Measurements from ENCODE around the gene TRIM74. TPM values are rescaled to one million over a fixed set of nuclear protein-coding genes. Genes with fewer than 3 reads are reported as not detected.
"Not testable (repeated sequence)": the region's sequence is repeated elsewhere in the genome, so short reads cannot be mapped to it uniquely, and the experiment has no call there.

TRIM74 gene
- total RNA-seq (2014; rRNA removed; shearing (Covaris generic)): not detected in 2 replicates

DNA sequence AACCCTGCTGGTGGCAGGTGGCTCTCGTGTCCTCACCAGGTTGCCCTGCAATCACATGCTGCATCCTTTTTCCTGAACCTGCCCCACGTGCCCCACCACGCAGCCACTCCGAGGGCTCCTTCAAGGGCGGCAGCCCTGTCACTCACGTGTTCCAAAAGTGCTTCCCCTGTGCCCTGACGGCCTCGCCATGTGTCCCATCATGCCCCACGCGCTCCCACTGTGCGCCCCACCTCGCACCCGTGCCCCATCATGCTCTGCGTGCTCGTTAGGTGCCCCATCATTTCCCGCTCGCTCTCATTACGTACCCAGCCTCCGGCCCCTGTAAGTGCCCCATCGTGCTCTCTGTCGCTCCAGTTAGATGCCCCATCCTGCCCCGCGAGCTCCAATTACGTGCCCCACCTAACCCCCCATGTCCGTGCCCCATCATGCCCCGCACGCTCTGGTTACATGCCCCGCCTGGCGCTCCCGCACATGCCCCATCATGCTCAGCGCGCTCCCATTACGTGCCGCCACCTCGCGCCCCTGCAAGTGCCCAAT is at the start of gene TRIM74:
TSS of gene TRIM74 (minus strand) at position 487 of the 537 bp plus-strand sequence. CDS start 3,309 bp downstream, outside the sequence.
- DNase-seq (ENCODE audit: low read depth): not testable (repeated sequence)

DNA sequence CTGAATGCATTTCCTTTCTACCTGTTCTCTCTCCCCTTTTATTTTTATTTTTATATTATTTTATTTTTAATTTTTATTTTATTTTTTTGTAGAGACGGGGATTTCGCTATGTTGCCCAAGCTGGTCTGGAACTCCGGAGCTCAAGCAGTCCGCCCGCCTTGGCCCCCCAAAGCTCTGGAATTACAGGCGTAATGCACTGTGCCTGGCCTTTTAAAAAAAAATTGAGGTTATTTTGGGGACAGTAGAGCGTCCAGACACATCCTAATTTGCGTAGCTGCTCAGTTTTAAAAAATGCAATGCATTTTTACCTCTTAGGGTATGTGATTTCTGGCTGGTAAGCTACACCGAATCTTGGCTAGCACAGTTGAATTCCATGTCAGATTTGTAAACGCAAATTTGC is 37.2 kb upstream of the TRIM74 start:
- not testable (repeated sequence) for DNase-seq (ENCODE audit: low read depth)

DNA sequence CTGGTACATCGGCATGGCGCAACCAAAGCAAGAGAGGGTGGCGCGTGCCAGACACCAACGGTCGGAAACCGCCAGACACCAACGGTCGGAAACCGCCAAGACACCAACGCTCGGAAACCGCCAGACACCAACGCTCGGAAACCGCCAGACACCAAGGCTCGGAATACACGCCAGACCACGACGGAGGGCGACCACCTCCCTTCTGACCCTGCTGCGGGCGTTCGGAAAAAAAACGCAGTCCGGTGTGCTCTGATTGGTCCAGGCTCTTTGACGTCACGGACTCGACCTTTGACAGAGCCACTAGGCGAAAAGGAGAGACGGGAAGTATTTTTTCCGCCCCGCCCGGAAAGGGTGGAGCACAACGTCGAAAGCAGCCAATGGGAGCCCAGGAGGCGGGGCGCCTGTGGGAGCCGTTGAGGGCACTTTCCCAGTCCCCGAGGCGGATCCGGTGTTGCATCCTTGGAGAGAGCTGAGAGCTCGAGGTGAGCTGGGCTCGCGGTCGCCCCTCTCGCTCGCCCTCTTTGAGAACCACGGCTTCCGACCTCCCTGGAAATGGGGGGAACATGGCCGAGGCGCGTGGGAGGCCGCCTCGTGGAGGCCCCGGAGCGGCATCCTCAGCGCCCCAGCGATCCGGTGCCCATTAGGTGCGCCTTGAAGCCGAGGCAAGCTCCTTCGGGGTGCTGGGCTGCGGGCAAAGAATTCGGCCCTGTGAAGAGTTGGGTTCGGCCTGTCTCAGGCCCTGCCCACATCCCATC is 36.6 kb upstream of the TRIM74 start:
- DNase-seq (ENCODE audit: low read depth): peak; percentile 88

- not testable (repeated sequence) for DNase-seq (ENCODE audit: low read depth)
These were observed 36.1 kb upstream of the TRIM74 start for GRCh38 chr7:73005356-73005692.

- not testable (repeated sequence) for DNase-seq (ENCODE audit: low read depth)
These were observed 28.7 kb upstream of the TRIM74 start for GRCh38 chr7:72997887-72998468.

DNA sequence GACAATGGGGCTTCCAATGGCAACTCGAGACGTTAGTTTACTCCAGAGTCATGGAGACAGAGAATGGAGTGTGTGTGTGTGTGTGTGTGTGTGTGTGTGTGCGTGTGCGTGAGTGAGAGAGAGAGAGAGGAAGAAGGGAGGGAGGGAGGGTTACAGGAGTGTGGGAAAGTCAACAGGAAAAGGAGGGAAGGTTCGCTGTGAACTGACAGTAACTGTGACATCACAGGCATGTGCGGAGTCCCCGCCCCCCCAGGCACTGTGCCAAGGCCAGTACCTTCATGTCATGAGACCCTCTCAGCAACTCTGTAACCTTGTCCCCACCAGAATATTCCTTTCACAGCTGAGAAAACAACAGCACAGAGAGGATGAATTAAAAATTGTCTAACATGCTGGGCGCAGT is 28.2 kb upstream of the TRIM74 start:
- not testable (repeated sequence) for DNase-seq (ENCODE audit: low read depth)

- DNase-seq (ENCODE audit: low read depth): not testable (repeated sequence)
These were observed 26.2 kb upstream of the TRIM74 start for GRCh38 chr7:72995484-72995883.

DNA sequence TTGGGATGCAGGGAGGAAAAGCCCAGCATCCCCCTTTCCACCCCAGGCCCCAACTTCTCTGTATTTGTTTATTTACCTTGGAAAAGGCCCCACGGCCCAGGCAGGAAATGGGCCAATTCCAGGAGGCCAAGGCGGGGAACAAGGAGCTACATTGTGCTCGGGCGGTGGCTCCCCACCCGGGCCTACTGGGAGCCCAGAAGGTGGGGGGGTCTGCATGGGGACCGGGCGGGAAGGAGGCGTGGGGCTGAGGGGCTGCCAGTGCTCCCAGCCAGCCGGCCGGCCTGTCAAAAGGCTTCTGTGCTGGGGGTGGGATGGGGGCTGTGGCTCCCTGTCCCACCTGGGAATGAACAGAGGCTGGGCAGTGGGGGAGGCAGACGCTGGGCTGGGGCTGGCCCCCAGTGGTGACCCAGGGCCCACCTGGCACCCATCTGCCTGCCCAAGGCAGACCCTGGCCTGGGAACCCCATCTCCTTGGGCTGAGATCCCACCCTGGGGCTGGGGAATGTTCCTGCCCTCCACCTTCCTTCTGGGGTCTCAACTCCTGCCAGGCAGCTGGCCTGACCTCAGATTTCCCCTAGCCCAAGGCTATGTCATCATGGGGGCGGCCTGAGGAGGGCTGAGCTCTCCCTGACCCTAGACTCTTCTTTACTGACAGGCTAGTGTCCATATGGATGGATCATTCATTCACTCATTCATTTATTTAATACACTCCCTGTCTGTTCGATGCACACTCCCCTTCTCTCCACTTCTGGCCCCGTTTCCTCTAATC is 21.1 kb upstream of the TRIM74 start:
- not testable (repeated sequence) for DNase-seq (ENCODE audit: low read depth)

DNA sequence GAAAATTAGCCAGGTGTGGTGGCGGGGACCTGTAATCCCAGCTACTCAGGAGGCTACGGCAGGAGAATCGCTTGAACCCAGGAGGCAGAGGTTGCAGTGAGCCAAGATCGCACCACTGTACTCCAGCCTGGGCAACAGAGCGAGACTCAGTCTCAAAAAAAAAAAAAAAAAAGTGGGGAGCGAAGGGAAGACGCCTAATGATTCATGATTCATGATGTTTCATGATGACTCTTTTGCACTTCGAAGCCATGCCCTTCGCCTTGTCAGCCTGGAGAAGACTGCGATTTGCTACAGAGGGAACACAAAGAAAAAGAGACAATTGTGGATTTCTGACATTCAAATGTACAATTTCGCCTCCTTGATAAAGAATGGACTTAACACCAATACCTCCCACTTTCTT is 12.8 kb upstream of the TRIM74 start:
- DNase-seq (ENCODE audit: low read depth): not testable (repeated sequence)

GRCh38 chr7:72980382-72980781 is 11.1 kb upstream of the TRIM74 start:
- DNase-seq (ENCODE audit: low read depth): not testable (repeated sequence)

GRCh38 chr7:72976434-72976833 is 7.2 kb upstream of the TRIM74 start:
- DNase-seq (ENCODE audit: low read depth): not testable (repeated sequence)

DNA sequence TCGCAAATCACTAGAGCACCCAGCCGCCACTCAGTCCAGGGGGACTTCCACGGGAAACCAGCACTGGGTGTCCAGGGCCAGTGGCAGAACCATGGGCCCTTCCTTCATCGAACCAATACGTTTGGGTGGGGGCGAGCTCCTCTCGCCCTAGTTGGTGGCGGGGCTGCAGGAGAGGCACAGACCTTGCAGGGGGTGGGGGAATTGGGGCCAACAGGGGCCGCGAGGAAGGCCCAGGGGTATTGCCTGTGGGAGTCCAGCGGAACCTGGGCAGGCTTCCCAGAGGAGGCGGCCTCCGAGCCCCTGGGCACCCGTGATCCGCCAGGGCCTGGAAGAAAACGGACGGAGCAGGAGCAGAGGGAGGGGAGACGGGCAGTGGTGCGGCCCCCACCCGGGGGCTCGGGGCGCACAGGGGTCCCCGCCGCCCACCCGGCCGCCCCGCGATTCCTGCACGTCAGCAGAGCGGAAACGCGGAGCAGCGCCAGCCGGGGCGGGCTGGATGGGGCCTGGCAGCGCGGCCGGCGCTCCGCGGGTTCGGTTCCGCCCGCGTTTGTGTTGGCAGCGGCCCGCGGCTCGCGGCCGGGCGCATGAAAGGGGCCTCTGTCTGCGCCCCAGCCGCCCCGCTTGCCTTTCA is 6.5 kb upstream of the TRIM74 start:
- not testable (repeated sequence) for DNase-seq (ENCODE audit: low read depth)

DNA sequence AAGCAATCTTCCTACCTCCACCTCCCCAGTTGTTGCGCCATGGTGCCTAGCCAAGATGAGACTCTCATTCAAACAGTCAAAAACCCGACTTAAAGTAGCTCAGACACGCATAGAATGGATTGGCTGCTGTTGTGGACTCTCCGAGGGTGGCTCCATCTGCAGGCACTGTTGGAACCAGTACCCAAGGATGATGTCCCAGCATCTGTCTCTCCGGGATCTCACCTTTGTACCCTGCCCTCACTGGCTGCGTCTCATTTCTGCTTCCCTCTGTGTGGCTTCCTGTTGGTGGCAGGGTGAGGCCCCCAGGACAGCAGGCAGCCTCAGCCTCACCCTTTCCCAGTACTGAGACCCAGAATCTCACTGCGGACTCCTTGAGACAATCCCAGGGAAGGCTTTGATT is 5.5 kb upstream of the TRIM74 start:
- not testable (repeated sequence) for DNase-seq (ENCODE audit: low read depth)

- DNase-seq (ENCODE audit: low read depth): not testable (repeated sequence)
These were observed 2.2 kb upstream of the TRIM74 start for GRCh38 chr7:72971505-72971904.

- not testable (repeated sequence) for DNase-seq (ENCODE audit: low read depth)
These were observed 422 bp upstream of the TRIM74 start for GRCh38 chr7:72969688-72970087.

DNA sequence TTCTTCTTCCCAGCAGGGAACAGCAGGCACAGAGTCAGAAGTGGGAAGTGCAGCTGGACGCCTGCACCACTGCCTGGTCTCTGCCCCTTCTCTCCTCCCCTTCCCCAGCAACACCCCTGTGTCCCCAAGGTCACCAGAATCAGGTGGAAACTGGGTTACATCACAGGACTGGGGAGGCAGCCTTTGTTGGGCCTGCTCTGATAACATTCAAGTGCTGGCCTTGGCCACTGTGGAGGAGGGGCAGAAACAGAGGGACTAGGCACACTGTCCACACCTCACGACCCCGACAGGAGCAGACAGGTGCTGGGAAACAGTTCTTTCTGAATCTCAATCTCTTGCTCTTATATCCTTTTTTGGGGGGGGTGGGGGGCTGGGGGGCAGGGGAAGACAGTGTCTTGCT is 2.4 kb downstream of the TRIM74 start:
- DNase-seq (ENCODE audit: low read depth): not testable (repeated sequence)

DNA sequence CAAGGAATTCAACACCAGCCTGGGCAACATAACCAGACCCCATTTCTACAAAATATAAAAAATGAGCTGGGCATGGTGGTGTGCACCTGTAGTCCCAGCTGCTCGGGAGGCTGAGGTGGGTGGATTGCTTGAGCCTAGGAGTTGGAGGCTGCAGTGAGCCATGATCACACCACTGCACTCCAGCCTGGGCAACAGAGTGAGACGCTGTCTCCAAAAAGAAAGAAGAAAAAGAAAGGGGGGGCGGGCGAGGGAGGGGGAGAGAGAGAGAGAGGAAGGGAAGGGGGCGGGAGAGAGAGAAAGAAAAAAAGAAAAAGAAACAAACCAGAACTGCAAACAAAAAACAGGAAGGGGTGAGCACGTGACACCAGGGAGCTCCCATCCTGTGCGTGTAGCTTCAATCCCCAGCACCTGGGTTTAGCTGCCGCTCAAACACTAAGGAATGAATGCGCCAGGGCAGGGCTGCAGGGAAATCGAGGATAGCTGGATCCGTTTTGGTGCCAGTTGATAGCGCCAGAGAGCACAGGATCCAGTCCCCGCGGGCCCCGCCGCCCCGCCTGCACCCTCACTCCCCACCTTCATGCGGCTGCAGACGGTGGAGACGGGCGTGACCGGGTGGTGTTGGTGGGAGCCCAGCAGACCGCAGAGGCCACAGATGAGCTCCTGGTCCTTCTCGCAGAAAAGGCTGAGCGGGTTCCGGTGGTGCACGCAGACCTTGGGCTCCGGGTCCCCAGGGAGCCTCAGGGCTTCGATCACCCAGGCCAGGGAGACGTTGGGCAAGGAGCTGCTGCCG is 3.9 kb downstream of the TRIM74 start:
- DNase-seq (ENCODE audit: low read depth): not testable (repeated sequence)

- DNase-seq (ENCODE audit: low read depth): not testable (repeated sequence)
These were observed 6.2 kb downstream of the TRIM74 start for GRCh38 chr7:72963056-72963455.

GRCh38 chr7:72961346-72961650 is 8.0 kb downstream of the TRIM74 start:
- not testable (repeated sequence) for DNase-seq (ENCODE audit: low read depth)

DNA sequence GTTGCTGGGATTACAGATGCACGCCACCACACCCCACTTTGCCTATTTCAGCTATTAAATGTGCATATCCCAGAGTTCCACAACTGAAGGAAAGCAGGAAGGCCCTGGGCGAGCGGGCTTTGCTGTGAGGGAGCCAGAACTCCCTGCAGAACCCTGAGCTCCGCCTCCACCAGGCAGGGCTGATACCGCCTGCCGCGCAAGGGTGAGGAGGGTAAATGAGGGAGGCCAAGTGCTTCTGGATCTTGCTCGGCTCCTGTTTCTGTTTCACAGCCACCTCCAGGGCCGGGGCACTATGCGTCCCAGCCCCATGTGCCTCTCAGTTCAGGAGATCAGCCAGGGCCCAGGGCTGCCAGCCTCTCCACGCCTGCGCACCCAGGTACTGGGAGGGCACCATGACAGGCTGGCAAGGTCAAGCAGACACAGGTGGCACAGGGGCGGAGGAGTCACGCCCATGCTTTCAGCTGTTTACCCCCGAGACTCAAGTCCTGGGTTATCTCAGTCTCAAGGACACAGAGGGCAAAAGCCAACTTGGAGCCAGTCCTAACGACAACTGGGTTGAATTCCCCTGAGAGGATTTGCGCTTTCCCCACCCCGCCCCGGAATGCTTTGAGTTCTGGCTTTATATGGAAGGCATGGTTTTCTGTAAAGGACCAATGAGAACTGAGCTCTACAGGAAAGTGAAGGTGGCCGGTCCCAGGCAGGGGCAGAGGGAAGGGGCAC is 8.5 kb downstream of the TRIM74 start:
- not testable (repeated sequence) for DNase-seq (ENCODE audit: low read depth)
